HEK293 (cell line): ENCODE data around the gene NUAK1.

ENCODE experiments used
- CTCF ChIP-seq: fragments of 450-650 bp; formaldehyde crosslinking; IDR thresholded peaks from 2 replicates; pipeline ENCODE4 v1.5.1; 2016; ENCODE audit warnings: missing biosample characterization, missing genetic modification characterization
- KLF7 ChIP-seq: fragments of 450-650 bp; formaldehyde crosslinking; IDR thresholded peaks from 2 replicates; pipeline ENCODE4 v1.5.1; 2016; ENCODE audit warnings: missing biosample characterization, missing genetic modification characterization, borderline replicate concordance
- REST ChIP-seq: fragments of 450-650 bp; formaldehyde crosslinking; IDR thresholded peaks from 2 replicates; pipeline ENCODE4 v1.5.1; 2016; ENCODE audit warnings: missing biosample characterization, missing genetic modification characterization
- SP3 ChIP-seq: fragments of 450-650 bp; formaldehyde crosslinking; IDR thresholded peaks from 2 replicates; pipeline ENCODE4 v1.5.1; 2016; ENCODE audit warnings: missing biosample characterization, missing genetic modification characterization
- TCF7L2 ChIP-seq: IDR thresholded peaks from 2 replicates; pipeline ENCODE4 v1.6.1; 2011; ENCODE audit warnings: low read depth, mild to moderate bottlenecking, inconsistent platforms, low read length, moderate library complexity, borderline replicate concordance
- TRIM28 ChIP-seq: IDR thresholded peaks from 2 replicates; pipeline ENCODE4 v1.6.1; 2011; ENCODE audit warnings: low read length, control low read depth, borderline replicate concordance
- ZBTB17 ChIP-seq: fragments of 450-650 bp; formaldehyde crosslinking; IDR thresholded peaks from 2 replicates; pipeline ENCODE4 v1.5.1; 2016; ENCODE audit warnings: missing biosample characterization, missing genetic modification characterization
- ZBTB21 ChIP-seq: fragments of 450-650 bp; formaldehyde crosslinking; IDR thresholded peaks from 2 replicates; pipeline ENCODE4 v1.5.1; 2017; ENCODE audit warnings: missing biosample characterization, missing genetic modification characterization
- ZNF223 ChIP-seq: fragments of 450-650 bp; formaldehyde crosslinking; IDR thresholded peaks from 2 replicates; pipeline ENCODE4 v1.5.1; 2016; ENCODE audit warnings: missing biosample characterization, missing genetic modification characterization
- ZNF433 ChIP-seq: fragments of 450-650 bp; formaldehyde crosslinking; IDR thresholded peaks from 2 replicates; pipeline ENCODE4 v1.5.1; 2016; ENCODE audit warnings: missing biosample characterization, missing genetic modification characterization, low read depth
- ZNF518A ChIP-seq: fragments of 450-650 bp; formaldehyde crosslinking; conservative IDR thresholded peaks from 2 replicates; pipeline ENCODE4 v1.5.1; 2016; ENCODE audit warnings: low read depth, missing biosample characterization, missing genetic modification characterization
- TF ChIP-seq, protein P1 (sequence below): fragments of 450-650 bp; formaldehyde crosslinking; optimal IDR thresholded peaks from 2 replicates; pipeline ENCODE3; 2016; ENCODE audit warnings: missing biosample characterization, mild to moderate bottlenecking, missing genetic modification characterization
- TF ChIP-seq, protein P2 (sequence below): fragments of 450-650 bp; formaldehyde crosslinking; IDR thresholded peaks from 2 replicates; pipeline ENCODE4 v1.5.1; 2017; ENCODE audit warnings: missing biosample characterization, missing genetic modification characterization

DNA sequence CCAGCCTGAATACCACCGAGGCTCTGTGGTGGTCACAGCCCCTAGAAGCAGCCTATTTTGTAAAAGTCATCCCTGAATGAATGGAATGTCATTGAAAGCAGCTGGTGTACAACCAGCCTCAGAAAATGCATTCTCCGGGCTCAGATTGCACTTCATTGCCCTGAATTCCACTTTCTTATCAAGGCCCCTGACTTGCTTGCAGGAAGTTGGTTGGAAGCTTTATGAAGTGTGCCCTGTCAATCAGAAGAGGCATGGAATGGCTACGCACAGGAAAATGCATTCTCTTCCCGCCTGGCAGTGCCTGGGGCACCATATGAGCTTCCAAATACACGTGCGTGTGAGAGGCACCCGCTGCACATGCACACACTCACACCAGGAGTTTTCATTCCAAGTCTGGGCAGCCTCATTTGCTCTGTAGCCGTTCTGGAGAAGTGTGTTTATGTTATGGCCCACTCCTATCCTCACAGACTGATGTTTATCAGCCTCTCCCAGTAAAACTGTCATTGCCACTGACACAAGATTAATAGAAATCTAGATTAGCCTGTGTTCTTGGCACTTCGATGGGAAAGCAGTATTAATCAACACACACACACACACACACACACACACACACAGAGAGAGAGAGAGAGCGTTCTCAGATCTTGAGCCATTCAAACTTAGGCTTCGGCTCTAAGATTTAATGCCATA is 63.9 kb downstream of the NUAK1 start:
- TF ChIP-seq REST (tag by site-specific recombination) (0 out of 2 replicates have a peak, but pooled peaks have one; percentile 48), CTCF (tag by site-specific recombination) (no peak), KLF7 (tag by site-specific recombination) (peak; percentile 92), SP3 (tag by site-specific recombination) (no peak), ZNF433 (tag by site-specific recombination) (no peak), TRIM28 (peak; percentile 93), ZNF518A (tag by site-specific recombination) (peak; percentile 48; the same call in 1 of the 2 replicates), TCF7L2 (peak; percentile 78; the same call in 1 of the 2 replicates), ZBTB17 (tag by site-specific recombination) (peak; percentile 87), ZBTB21 (tag by site-specific recombination) (peak; percentile 83), ZNF223 (tag by site-specific recombination) (0 out of 2 replicates have a peak, but pooled peaks have one; percentile 35)
- TF ChIP-seq, protein P1, sequence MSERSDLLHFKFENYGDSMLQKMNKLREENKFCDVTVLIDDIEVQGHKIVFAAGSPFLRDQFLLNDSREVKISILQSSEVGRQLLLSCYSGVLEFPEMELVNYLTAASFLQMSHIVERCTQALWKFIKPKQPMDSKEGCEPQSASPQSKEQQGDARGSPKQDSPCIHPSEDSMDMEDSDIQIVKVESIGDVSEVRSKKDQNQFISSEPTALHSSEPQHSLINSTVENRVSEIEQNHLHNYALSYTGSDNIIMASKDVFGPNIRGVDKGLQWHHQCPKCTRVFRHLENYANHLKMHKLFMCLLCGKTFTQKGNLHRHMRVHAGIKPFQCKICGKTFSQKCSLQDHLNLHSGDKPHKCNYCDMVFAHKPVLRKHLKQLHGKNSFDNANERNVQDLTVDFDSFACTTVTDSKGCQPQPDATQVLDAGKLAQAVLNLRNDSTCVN (tag by site-specific recombination): peak; percentile 14
- TF ChIP-seq, protein P2, sequence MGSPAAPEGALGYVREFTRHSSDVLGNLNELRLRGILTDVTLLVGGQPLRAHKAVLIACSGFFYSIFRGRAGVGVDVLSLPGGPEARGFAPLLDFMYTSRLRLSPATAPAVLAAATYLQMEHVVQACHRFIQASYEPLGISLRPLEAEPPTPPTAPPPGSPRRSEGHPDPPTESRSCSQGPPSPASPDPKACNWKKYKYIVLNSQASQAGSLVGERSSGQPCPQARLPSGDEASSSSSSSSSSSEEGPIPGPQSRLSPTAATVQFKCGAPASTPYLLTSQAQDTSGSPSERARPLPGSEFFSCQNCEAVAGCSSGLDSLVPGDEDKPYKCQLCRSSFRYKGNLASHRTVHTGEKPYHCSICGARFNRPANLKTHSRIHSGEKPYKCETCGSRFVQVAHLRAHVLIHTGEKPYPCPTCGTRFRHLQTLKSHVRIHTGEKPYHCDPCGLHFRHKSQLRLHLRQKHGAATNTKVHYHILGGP (tag by site-specific recombination): peak; percentile 89
